IPS-20b (cell line): ENCODE data around the gene APOBEC3H.
A peak's percentile ranks its signal among the peaks of the same experiment; 100 is the strongest.

Source experiments
- H3K27ac ChIP-seq: one replicate; pipeline ENCODE4 v1.5.1; 2013; ENCODE audit warnings: low read length
- H3K27me3 ChIP-seq: 2 replicates; pipeline ENCODE4 v1.6.1; 2013; ENCODE audit warnings: mild to moderate bottlenecking, low read length, inconsistent platforms; ENCODE audit not compliant: insufficient read depth
- H3K36me3 ChIP-seq: 2 replicates; pipeline ENCODE4 v1.6.1; 2013; ENCODE audit warnings: low read depth, mild to moderate bottlenecking, inconsistent platforms, low read length, moderate library complexity; ENCODE audit not compliant: insufficient read depth
- H3K4me1 ChIP-seq: 2 replicates; pipeline ENCODE4 v1.6.1; 2013; ENCODE audit warnings: mild to moderate bottlenecking, control low read depth, inconsistent platforms, low read length, moderate library complexity; ENCODE audit not compliant: insufficient read depth
- H3K4me3 ChIP-seq: 2 replicates; pipeline ENCODE4 v1.5.1; 2013; ENCODE audit warnings: mild to moderate bottlenecking, low read length, inconsistent platforms
- H3K9ac ChIP-seq: 2 replicates; pipeline ENCODE4 v1.6.1; 2013; ENCODE audit warnings: low read depth, mild to moderate bottlenecking, inconsistent platforms, low read length, moderate library complexity
- H3K9me3 ChIP-seq: 2 replicates; pipeline ENCODE4 v1.6.1; 2013; ENCODE audit warnings: mild to moderate bottlenecking, low read depth, low read length, inconsistent platforms; ENCODE audit not compliant: insufficient read depth

Gene APOBEC3H

GRCh38 chr22:39146256-39147101, 49.4 kb downstream of the APOBEC3H start:
- Histone ChIP-seq H3K36me3 (no peaks in the 10 kb centered on the region), H3K27me3 (peaks cover 17% of the 10 kb centered on the region; the same call in 1 of the 2 replicates), H3K27ac (no peak overlapping the region), H3K9ac (peak overlapping the region; percentile 70; the same call in 1 of the 2 replicates), H3K4me1 (peaks cover 5% of the 10 kb centered on the region; the same call in 1 of the 2 replicates), H3K9me3 (no peaks in the 10 kb centered on the region), H3K4me3 (peak overlapping the region; percentile 68; the same call in 1 of the 2 replicates)

DNA sequence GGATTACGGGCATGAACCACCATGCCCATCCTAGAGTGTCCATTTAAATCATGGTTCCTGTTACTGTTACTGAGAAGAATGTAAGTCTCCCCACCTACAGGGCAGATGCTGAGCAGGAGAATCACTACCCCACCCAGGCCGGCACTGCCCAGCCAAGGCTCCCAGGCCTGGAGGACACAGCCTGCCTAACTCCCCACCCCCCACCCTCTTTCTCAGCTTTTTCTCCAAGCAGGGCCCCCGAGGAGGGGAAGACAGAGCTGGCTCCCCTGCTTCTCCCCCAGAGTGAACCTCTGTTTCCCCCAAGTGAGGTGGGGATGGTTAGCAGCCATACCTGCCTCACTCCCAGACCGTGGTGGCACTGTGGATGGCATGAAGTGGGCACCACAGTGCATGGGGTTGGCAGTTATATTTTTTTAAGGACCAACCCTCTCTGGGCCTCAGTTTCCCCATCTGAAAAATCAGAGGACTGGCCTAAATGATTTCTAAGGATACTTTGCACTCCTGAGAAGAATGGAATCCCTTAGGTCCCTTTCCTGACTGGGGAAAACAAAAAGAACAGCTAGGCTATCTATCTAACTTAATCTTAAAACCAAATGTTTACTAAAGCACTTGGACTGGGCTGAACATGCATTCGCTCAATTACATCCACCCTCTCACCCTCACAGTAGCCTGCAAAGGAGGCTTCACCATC, 50.4 kb downstream of the APOBEC3H start:
- Histone ChIP-seq H3K9me3 (no peaks in the 10 kb centered on the region), H3K4me1 (peaks cover 5% of the 10 kb centered on the region; the same call in 1 of the 2 replicates), H3K36me3 (no peaks in the 10 kb centered on the region), H3K27me3 (peaks cover 17% of the 10 kb centered on the region; the same call in 1 of the 2 replicates), H3K27ac (no peak overlapping the region), H3K9ac (peak overlapping the region; percentile 58; the same call in 1 of the 2 replicates), H3K4me3 (no peak overlapping the region)

DNA sequence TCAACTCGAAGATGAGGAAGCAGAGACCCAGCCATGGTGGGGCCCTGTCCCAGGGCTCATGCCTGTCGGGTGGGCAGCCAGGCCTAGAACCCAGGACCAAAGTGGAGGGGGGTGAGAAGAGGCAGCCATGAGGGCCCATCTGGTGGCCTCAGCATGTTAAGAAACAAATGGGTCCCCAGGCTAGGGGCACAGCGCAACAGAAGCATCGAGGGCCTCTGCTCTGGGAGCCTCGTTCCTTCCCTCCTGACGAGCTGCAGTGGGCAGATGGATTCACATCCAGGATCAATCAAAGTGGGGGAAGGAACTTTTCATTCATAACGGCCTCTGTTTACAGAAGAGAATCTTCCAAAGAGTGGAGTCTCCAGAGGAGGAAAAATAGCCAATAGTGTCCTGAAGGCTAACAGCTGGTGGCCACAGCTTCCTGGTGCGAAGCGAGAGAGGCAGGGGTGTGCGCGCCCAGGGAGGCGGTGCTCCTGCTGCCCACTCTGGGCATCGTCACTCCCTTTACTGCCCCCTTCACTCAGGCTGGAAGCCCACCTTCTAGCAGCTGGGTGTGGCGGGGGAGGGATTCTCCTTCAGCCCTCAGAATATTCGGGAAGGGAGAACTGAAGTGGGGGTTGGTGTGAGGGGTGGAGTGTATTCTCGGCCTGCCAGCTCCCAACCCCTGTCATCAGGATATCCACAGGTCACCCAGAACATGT, 51.1 kb downstream of the APOBEC3H start:
- H3K27me3 ChIP-seq = peaks cover 21% of the 10 kb centered on the region
- no peaks in the 10 kb centered on the region for H3K36me3 ChIP-seq
- H3K9me3 ChIP-seq = no peaks in the 10 kb centered on the region
- H3K27ac ChIP-seq = no peak overlapping the region
- H3K4me3 ChIP-seq = no peak overlapping the region; the same call in 1 of the 2 replicates
- H3K9ac ChIP-seq = peak overlapping the region; percentile 58; the same call in 1 of the 2 replicates
- peaks cover 5% of the 10 kb centered on the region; the same call in 1 of the 2 replicates for H3K4me1 ChIP-seq

- Histone ChIP-seq H3K36me3 (no peaks in the 10 kb centered on the region), H3K4me1 (peaks cover 10% of the 10 kb centered on the region; the same call in 1 of the 2 replicates), H3K9ac (peak overlapping the region; percentile 58; the same call in 1 of the 2 replicates), H3K4me3 (no peak overlapping the region; the same call in 1 of the 2 replicates), H3K27ac (no peak overlapping the region), H3K27me3 (peaks cover 22% of the 10 kb centered on the region), H3K9me3 (no peaks in the 10 kb centered on the region)
Observed at GRCh38 chr22:39148727-39149535, 51.9 kb downstream of the APOBEC3H start.

DNA sequence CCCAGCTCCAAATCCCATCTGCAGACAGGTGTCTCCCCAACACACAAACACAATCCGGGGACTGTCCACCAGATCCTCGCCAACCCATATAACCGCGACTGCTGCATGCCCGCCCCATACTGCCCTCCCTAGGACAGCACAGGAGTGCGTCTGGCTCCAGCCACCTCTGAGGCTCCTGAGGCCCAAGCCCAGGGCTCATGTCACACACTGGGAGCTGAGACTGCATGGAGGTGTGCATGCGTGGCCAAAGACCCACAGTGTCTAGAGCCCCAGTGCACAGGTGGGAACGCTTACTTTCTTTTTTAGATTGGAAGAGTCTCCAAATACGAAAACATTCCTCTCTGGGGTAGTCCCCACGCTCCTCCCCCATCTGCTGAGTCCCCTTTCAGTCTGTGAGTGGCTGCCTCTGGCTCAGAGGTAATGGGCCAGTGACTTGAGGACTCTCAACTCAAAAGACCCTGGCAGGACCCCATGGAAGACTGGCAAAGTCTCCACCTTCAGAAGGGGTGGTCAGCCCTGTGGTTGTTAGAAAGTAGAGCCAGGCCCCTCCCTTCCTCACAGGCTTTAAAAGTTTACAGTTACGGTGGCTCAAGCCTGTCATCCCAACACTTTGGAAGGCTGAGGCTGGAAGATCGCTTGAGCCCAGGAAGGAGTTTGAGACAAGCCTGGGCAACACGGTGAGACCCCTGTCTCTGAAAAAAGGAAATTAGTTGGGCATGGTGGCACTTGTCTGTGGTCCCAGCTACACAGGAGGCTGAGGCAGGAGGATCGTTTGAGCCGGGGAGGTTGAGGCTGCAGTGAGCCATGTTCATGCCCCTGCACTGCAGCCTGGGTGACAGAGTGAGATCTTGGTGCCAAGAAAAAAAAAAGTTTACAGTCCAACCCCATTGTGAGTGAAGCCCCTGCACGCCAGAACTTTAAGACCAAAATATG, 53.1 kb downstream of the APOBEC3H start:
- H3K27ac ChIP-seq = no peak overlapping the region
- no peak overlapping the region for H3K4me3 ChIP-seq
- H3K27me3 ChIP-seq = peaks cover 24% of the 10 kb centered on the region
- H3K9ac ChIP-seq = no peak overlapping the region
- H3K4me1 ChIP-seq = peaks cover 11% of the 10 kb centered on the region; the same call in 1 of the 2 replicates
- H3K36me3 ChIP-seq = no peaks in the 10 kb centered on the region
- H3K9me3 ChIP-seq = no peaks in the 10 kb centered on the region

DNA sequence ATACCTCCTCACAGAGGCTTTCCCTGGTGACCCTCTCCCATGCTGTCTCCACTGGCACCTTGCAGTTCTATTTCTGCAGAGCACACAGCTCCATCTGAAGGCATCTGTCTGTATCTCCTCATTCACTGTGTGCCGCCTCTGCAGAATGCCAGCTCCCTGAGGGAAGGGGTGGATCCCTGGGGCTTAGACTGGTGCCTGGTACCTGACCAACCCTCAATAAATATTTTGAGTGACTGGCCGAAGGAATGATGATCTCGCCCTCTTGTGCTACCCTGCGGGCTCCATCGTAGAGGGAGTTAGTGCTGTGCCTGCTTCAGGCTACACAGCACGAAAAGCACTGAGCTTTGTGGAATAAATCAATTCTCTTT, 53.8 kb downstream of the APOBEC3H start:
- Histone ChIP-seq H3K27me3 (peaks cover 31% of the 10 kb centered on the region), H3K9me3 (no peaks in the 10 kb centered on the region), H3K4me3 (no peak overlapping the region), H3K27ac (no peak overlapping the region), H3K9ac (no peak overlapping the region), H3K36me3 (no peaks in the 10 kb centered on the region), H3K4me1 (peaks cover 11% of the 10 kb centered on the region; the same call in 1 of the 2 replicates)

GRCh38 chr22:39151329-39151975, 54.4 kb downstream of the APOBEC3H start:
- Histone ChIP-seq H3K36me3 (no peaks in the 10 kb centered on the region), H3K4me1 (peaks cover 11% of the 10 kb centered on the region; the same call in 1 of the 2 replicates), H3K27me3 (peaks cover 34% of the 10 kb centered on the region), H3K9me3 (no peaks in the 10 kb centered on the region), H3K4me3 (peak overlapping the region; percentile 64; the same call in 1 of the 2 replicates), H3K27ac (no peak overlapping the region), H3K9ac (no peak overlapping the region)

- Histone ChIP-seq H3K27ac (no peak overlapping the region), H3K4me1 (peaks cover 11% of the 10 kb centered on the region; the same call in 1 of the 2 replicates), H3K9me3 (no peaks in the 10 kb centered on the region), H3K4me3 (peak overlapping the region; percentile 64; the same call in 1 of the 2 replicates), H3K36me3 (no peaks in the 10 kb centered on the region), H3K9ac (no peak overlapping the region; the same call in 1 of the 2 replicates), H3K27me3 (peaks cover 34% of the 10 kb centered on the region)
Observed at GRCh38 chr22:39152024-39152510, 55.0 kb downstream of the APOBEC3H start.

GRCh38 chr22:39152511-39153219, 55.6 kb downstream of the APOBEC3H start, which contains the start of gene CBX7:
Gene CBX7 (minus strand): TSS chr22:39152680. CDS start chr22:39152444, 236 bp downstream.
- Histone ChIP-seq H3K4me1 (peaks cover 11% of the 10 kb centered on the region; the same call in 1 of the 2 replicates), H3K27me3 (peaks cover 34% of the 10 kb centered on the region), H3K4me3 (peak within 1 kb of the TSS; percentile 73), H3K36me3 (no peaks in the 10 kb centered on the region), H3K9ac (peak within 1 kb of the TSS; percentile 70; the same call in 1 of the 2 replicates), H3K27ac (no peak within 1 kb of the TSS), H3K9me3 (no peaks in the 10 kb centered on the region)
